Astrocyte (in vitro differentiated cells and primary cell): ENCODE measurements around the gene KCNC2.

Experiments used
- CTCF ChIP-seq: IDR thresholded peaks from 2 replicates; pipeline ENCODE4 v1.5.1; 2011; ENCODE audit warnings: low read depth, mild to moderate bottlenecking, inconsistent platforms, low read length, moderate library complexity; ENCODE audit not compliant: insufficient read depth
- EZH2 ChIP-seq: IDR thresholded peaks from 2 replicates; pipeline ENCODE4 v1.6.1; 2012; ENCODE audit warnings: mild to moderate bottlenecking, low read length, inconsistent platforms; ENCODE audit not compliant: insufficient read depth

GRCh38 chr12:75087654-75088053 lies 122.0 kb downstream of the KCNC2 start:
- no peak for TF ChIP-seq CTCF
- no peak for TF ChIP-seq EZH2
